ENCODE measurements around the gene SP2. TPM values are rescaled to one million over a fixed set of nuclear protein-coding genes. Genes with fewer than 3 reads are reported as not detected.

Gene SP2
- total RNA-seq, 2 experiments from 2014 or later: 5.8 to 22.1 TPM

DNA sequence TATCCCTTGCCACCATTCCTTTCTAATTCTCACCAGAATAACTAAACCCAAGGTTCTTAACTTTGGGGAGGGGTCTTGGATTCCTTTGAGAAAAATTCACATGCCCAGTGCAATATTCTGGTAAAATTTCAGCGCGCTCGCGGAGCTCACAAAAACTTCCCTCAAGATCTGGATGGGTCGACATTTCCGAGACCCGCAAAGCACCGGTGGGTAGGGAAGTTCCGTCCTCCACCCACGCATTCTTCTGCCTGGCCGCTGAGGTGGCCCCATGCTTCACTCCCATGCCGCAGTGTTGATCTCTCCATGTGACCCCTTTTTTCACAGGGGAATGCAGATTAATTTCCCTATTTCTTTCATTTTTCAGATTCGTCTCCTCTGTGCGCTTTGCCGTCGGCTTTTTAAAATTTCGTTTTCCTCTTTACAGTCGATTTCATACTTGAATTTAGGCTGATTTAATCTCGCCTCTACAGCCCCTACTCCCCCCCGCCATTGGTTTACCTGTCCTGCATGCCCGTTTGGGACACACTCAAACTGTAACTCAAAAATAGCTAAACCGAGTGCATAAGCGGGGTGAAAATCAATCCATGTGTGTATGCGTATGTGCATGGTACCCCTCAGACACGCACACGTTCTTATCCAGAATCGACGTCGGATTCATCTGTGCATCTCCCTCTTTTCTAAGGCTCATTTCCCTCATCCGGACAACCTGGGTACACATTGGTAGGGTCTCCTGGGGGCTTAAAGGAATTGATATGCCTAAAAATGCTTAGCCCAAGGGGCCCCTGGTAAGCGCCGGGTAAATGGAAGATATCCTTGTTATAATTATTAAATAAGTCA, 43.7 kb upstream of the SP2 start:
- Histone ChIP-seq H3K79me2 (ENCODE audit: insufficient read depth, low read depth, low read length) (no peaks in the 10 kb centered on the region), H3K4me3 (ENCODE audit: low read depth, low read length, poor library complexity, severe bottlenecking) (no peak overlapping the region), H3K9me3 (ENCODE audit: low read length) (no peaks in the 10 kb centered on the region), H4K20me1 (ENCODE audit: insufficient read depth, low read length) (no peaks in the 10 kb centered on the region), H3K4me2 (ENCODE audit: low read length) (no peak overlapping the region), H2AFZ (ENCODE audit: low read length) (no peak overlapping the region), H3K36me3 (ENCODE audit: insufficient read depth, low read length) (no peaks in the 10 kb centered on the region), H3K9me2 (ENCODE audit: insufficient read depth, low read length) (no peaks in the 10 kb centered on the region), H3K4me1 (ENCODE audit: insufficient read depth, low read length, poor library complexity, severe bottlenecking) (no peaks in the 10 kb centered on the region), H3K27ac (ENCODE audit: low read depth, low read length, poor library complexity, severe bottlenecking) (no peak overlapping the region)
- no TSS peak for BruUV-seq (replicated peaks)
- CTCF ChIA-PET (ENCODE audit: unreplicated experiment): no interaction called here
- intact Hi-C loops (cut with micrococcal nuclease; ENCODE audit: unreplicated experiment): no loop called here
- no peak for DNase-seq (ENCODE audit: low spot score)
- TF ChIP-seq, protein P1, sequence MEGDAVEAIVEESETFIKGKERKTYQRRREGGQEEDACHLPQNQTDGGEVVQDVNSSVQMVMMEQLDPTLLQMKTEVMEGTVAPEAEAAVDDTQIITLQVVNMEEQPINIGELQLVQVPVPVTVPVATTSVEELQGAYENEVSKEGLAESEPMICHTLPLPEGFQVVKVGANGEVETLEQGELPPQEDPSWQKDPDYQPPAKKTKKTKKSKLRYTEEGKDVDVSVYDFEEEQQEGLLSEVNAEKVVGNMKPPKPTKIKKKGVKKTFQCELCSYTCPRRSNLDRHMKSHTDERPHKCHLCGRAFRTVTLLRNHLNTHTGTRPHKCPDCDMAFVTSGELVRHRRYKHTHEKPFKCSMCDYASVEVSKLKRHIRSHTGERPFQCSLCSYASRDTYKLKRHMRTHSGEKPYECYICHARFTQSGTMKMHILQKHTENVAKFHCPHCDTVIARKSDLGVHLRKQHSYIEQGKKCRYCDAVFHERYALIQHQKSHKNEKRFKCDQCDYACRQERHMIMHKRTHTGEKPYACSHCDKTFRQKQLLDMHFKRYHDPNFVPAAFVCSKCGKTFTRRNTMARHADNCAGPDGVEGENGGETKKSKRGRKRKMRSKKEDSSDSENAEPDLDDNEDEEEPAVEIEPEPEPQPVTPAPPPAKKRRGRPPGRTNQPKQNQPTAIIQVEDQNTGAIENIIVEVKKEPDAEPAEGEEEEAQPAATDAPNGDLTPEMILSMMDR (conservative IDR thresholded peaks at IDR 0.05; ENCODE audit: low read length): no peak
- TF ChIP-seq EZH2phosphoT487 (IDR thresholded peaks at IDR 0.05; ENCODE audit: borderline replicate concordance, low read depth, low read length): peak; percentile 86; the same call in 1 of the 2 replicates
- POLR2A ChIA-PET: interaction anchor here (0.7 kb wide), 1 partner anchor 1284 kb away, joined by 3 read pairs; no protein-coding TSS in a partner anchor

DNA sequence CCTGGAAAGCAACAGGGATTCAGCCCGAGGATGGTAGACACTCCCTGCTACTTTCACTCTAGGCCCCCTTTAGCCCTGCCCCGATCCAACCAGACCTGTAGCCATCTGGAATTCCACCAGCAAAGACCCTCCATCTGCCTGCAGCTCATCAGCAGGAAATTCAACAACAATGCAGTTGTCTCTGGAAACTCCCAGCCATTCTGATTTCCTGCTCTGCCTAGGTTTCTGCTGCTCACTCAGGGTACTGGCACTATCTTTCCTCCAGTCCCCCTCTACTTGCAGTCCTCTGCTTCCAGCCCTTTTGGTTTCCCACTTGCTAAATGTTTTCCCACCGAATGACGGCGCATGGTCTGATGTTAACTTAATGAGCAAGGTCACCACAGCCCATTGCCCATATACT, 42.4 kb upstream of the SP2 start:
- Histone ChIP-seq H3K36me3 (ENCODE audit: insufficient read depth, low read length) (no peaks in the 10 kb centered on the region), H3K27ac (ENCODE audit: low read depth, low read length, poor library complexity, severe bottlenecking) (no peak overlapping the region), H2AFZ (ENCODE audit: low read length) (no peak overlapping the region), H3K79me2 (ENCODE audit: insufficient read depth, low read depth, low read length) (no peaks in the 10 kb centered on the region), H3K9me3 (ENCODE audit: low read length) (no peaks in the 10 kb centered on the region), H3K9me2 (ENCODE audit: insufficient read depth, low read length) (no peaks in the 10 kb centered on the region), H3K4me2 (ENCODE audit: low read length) (no peak overlapping the region), H3K4me3 (ENCODE audit: low read depth, low read length, poor library complexity, severe bottlenecking) (no peak overlapping the region), H3K4me1 (ENCODE audit: insufficient read depth, low read length, poor library complexity, severe bottlenecking) (no peaks in the 10 kb centered on the region), H4K20me1 (ENCODE audit: insufficient read depth, low read length) (no peaks in the 10 kb centered on the region)
- intact Hi-C loops (cut with micrococcal nuclease; ENCODE audit: unreplicated experiment): no loop called here
- BruUV-seq (replicated peaks): no TSS peak
- POLR2A ChIA-PET: no interaction called here
- DNase-seq (ENCODE audit: low spot score): no peak
- TF ChIP-seq, protein P1 (conservative IDR thresholded peaks at IDR 0.05; ENCODE audit: low read length): no peak
- no peak for TF ChIP-seq EZH2phosphoT487 (IDR thresholded peaks at IDR 0.05; ENCODE audit: borderline replicate concordance, low read depth, low read length)
- CTCF ChIA-PET (ENCODE audit: unreplicated experiment): no interaction called here

DNA sequence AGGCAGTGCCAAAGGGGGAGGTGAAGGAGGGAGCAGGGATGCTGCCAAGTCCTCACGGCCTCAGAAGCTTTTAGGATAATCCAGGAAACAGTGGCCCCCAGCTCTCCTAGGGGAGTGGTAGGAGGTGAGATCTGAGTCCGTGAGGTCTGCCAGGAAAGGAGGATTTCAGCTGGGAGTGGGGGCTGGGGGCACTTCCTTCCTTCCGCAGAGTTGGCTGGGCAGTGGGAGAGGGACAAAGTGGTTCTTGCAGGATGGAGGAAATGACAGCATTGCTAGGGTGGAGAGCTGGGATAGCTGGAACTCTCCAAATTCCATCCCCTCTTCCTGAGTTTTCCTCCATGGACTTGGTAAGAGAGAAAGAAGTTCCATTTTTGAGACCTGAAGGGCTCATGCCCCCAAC, 40.3 kb upstream of the SP2 start:
- intact Hi-C loops (cut with micrococcal nuclease; ENCODE audit: unreplicated experiment): no loop called here
- no peak for TF ChIP-seq EZH2phosphoT487 (IDR thresholded peaks at IDR 0.05; ENCODE audit: borderline replicate concordance, low read depth, low read length)
- TF ChIP-seq, protein P1 (conservative IDR thresholded peaks at IDR 0.05; ENCODE audit: low read length): no peak
- no peak overlapping the region for H2AFZ ChIP-seq (ENCODE audit: low read length)
- no peak overlapping the region for H3K4me2 ChIP-seq (ENCODE audit: low read length)
- H4K20me1 ChIP-seq (ENCODE audit: insufficient read depth, low read length): no peaks in the 10 kb centered on the region
- H3K36me3 ChIP-seq (ENCODE audit: insufficient read depth, low read length): no peaks in the 10 kb centered on the region
- no TSS peak for BruUV-seq (replicated peaks)
- no peaks in the 10 kb centered on the region for H3K9me2 ChIP-seq (ENCODE audit: insufficient read depth, low read length)
- H3K27ac ChIP-seq (ENCODE audit: low read depth, low read length, poor library complexity, severe bottlenecking): no peak overlapping the region
- DNase-seq (ENCODE audit: low spot score): no peak
- H3K4me3 ChIP-seq (ENCODE audit: low read depth, low read length, poor library complexity, severe bottlenecking): no peak overlapping the region
- H3K9me3 ChIP-seq (ENCODE audit: low read length): no peaks in the 10 kb centered on the region
- POLR2A ChIA-PET: no interaction called here
- H3K4me1 ChIP-seq (ENCODE audit: insufficient read depth, low read length, poor library complexity, severe bottlenecking): no peaks in the 10 kb centered on the region
- H3K79me2 ChIP-seq (ENCODE audit: insufficient read depth, low read depth, low read length): no peaks in the 10 kb centered on the region
- CTCF ChIA-PET (ENCODE audit: unreplicated experiment): no interaction called here
